Fibroblast of mammary gland (primary cell): ENCODE results near the gene FAM118B.

Source experiments
- DNase-seq: peaks from one replicate; pipeline ENCODE4 v3.0.0-alpha.2; 2010; ENCODE audit warnings: low read depth
- H3K4me3 ChIP-seq: 2 replicates; pipeline ENCODE4 v1.5.1; 2011; ENCODE audit warnings: low read depth, mild to moderate bottlenecking, low read length, moderate library complexity; ENCODE audit not compliant: control insufficient read depth
- TF ChIP-seq, protein P1 (sequence below): conservative IDR thresholded peaks from 2 replicates; pipeline ENCODE4 v1.5.1; 2011; ENCODE audit warnings: low read depth, low read length, inconsistent platforms; ENCODE audit not compliant: control insufficient read depth, insufficient read depth

The FAM118B gene

GRCh38 chr11:126165757-126166156 is 45.8 kb upstream of the FAM118B start:
- H3K4me3 ChIP-seq: no peak overlapping the region
- DNase-seq: no peak
- TF ChIP-seq, protein P1, sequence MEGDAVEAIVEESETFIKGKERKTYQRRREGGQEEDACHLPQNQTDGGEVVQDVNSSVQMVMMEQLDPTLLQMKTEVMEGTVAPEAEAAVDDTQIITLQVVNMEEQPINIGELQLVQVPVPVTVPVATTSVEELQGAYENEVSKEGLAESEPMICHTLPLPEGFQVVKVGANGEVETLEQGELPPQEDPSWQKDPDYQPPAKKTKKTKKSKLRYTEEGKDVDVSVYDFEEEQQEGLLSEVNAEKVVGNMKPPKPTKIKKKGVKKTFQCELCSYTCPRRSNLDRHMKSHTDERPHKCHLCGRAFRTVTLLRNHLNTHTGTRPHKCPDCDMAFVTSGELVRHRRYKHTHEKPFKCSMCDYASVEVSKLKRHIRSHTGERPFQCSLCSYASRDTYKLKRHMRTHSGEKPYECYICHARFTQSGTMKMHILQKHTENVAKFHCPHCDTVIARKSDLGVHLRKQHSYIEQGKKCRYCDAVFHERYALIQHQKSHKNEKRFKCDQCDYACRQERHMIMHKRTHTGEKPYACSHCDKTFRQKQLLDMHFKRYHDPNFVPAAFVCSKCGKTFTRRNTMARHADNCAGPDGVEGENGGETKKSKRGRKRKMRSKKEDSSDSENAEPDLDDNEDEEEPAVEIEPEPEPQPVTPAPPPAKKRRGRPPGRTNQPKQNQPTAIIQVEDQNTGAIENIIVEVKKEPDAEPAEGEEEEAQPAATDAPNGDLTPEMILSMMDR: no peak

- no peak overlapping the region for H3K4me3 ChIP-seq
- TF ChIP-seq, protein P1: no peak
- no peak for DNase-seq
These were observed 45.2 kb upstream of the FAM118B start for GRCh38 chr11:126166413-126166812.

DNA sequence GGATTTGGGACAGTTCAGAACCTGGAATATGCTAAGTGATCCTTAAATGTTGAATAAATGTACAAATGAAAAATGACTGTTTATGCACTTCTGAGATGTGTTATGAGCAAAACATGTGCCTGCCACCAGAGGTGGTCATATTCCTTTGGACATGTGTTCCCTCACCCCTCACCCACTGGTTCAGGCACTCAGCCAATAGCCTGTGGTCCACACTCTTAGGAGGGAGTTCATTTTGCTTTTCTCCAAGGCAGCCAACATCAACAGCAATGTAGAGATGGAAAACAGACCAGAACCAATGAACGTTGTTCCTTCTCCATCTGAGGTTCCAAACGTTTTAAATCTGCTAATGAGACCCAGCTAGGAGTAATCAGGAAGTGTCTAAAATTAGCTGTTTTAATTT is 44.1 kb upstream of the FAM118B start:
- peak; percentile 33 for DNase-seq
- TF ChIP-seq, protein P1: no peak
- H3K4me3 ChIP-seq: no peak overlapping the region

DNA sequence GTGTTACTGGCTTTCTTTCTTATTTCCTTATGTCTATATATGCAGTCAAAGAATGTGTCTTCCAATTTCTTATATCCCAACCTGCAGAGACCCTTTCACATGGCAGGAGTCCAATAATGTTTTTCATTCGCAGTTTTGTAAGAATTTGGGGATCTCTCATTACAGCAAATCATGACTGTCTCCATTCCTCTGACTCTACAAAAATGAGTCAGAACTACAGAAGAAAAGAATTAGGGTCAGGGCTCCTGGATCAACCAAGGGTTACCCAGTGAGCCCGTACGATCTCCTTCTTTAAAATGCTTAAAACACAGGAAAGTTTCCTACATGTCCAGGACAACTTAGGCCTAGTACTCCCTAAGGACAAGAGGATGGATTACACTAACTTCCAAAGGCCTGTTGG is 42.3 kb upstream of the FAM118B start:
- peak; percentile 21 for DNase-seq
- TF ChIP-seq, protein P1: no peak
- no peak overlapping the region for H3K4me3 ChIP-seq

DNA sequence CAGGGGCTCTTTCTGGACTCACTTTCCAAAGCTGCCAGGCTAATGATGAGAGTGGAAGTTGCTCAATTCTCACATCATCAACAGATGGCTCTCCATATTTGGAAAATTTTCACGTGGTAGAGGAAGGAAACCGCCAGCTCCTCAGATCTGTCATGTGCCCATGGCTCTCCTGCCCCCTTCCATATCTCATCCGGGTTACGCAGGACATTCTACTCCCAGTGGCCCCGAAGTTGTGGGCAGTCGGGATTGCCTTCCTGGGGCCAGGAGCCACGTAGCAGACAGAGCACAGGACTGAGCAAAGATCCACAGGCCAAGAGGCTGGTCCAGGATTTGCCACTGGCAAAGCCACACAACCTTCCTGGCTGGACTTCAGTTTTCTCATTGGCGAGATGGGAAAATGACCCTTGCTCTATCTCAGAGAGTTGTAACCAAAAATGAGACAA is 39.0 kb upstream of the FAM118B start:
- DNase-seq: peak; percentile 84
- H3K4me3 ChIP-seq: no peak overlapping the region
- TF ChIP-seq, protein P1: no peak

DNA sequence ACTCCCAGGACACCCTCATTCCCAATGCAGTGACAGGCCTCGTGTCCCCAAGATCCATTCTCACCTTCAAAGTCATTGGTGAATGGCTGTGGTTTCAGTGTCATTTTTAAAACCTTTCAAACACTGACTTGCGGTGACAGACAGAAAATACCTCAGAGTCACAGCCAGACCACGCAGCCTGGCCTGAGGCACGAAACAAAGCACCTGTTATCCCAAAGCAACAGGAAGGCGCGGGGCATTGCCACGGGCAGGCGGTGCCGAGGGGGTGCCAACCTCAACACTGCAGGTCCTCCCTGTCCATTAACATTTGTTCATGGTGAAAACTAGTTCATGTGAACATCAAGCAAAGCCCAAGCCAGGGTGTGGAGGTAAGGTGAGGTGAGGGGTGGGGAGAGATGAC is 38.3 kb upstream of the FAM118B start:
- DNase-seq: no peak
- H3K4me3 ChIP-seq: no peak overlapping the region
- TF ChIP-seq, protein P1: no peak

- TF ChIP-seq, protein P1: no peak
- no peak for DNase-seq
- H3K4me3 ChIP-seq: no peak overlapping the region
These were observed 36.8 kb upstream of the FAM118B start for GRCh38 chr11:126174816-126175215.
